ENCODE results near the gene OAS2.

OAS2 gene

DNA sequence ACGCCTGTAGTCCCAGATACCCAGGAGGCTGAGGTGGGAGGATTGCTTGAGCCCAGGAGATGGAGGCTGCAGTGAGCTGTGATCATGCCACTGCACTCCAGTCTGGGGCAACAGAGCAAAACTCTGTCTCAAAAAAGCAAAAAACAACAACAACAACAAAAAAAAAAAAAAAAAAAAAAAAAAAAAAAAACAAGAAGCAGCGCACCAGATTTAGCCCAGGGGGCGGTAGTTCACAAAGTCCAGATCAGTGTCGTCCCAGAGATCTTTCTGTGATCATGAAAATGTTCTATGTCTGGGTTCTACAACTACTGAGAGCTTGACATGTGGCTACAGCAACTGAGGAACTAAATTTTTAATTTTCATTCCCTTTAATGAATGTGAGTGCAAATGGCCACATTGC lies 27.4 kb downstream of the OAS2 start:
- no peaks in the 10 kb centered on the region for H3K36me3 ChIP-seq

DNA sequence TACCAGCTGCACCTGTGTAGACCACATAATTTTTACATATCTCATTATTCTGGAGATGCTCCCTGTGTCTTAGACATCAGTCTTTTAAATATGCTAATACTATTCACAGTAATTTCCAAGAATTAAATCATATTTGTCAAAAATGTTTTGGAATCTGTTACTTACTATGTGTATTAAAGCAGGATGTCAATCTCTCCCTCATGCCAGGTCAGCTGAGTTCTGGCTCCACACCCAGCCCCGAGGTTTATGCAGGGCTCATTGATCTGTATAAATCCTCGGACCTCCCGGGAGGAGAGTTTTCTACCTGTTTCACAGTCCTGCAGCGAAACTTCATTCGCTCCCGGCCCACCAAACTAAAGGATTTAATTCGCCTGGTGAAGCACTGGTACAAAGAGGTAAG lies 27.9 kb downstream of the OAS2 start:
- Histone ChIP-seq H3K4me3 (no peak overlapping the region), H3K27me3 (no peaks in the 10 kb centered on the region), H3K4me2 (no peak overlapping the region), H3K27ac (no peak overlapping the region), H3K9me3 (peaks cover 5% of the 10 kb centered on the region), H3K9ac (no peak overlapping the region), H3K36me3 (peaks cover 3% of the 10 kb centered on the region), H4K20me1 (no peaks in the 10 kb centered on the region), H3K4me1 (no peaks in the 10 kb centered on the region)
- no peak for TF ChIP-seq Cebpa-rat (IDR thresholded peaks at IDR 0.05)

More for the DNA sequence above, 27.4 kb downstream of the OAS2 start:
- Histone ChIP-seq H3K4me3 (no peak overlapping the region), H3K9ac (no peak overlapping the region), H3K27ac (no peak overlapping the region), H3K9me3 (peaks cover under 1% of the 10 kb centered on the region; the same call in 1 of the 2 replicates), H3K27me3 (no peaks in the 10 kb centered on the region), H3K4me1 (no peaks in the 10 kb centered on the region), H3K4me2 (no peak overlapping the region), H4K20me1 (no peaks in the 10 kb centered on the region)
- TF ChIP-seq Cebpa-rat (IDR thresholded peaks at IDR 0.05): no peak

DNA sequence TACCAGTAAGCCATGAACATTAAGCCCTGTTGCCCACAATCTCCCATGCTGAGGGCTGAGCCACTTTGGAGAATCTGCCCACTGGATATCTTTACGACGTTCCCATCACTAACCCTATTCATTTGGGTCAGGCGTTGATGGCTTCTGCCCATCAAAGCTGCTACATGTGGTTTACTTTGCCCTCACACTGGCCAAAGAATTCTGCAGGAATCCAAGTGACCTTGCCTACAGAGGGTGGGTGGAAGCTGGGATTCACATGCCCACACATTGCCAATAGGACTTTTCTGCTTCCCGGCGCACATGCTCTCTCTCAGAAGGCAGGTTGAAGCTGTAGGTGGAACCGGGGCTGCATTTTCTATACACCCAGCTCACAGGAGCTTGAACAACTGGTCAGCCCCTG lies 28.3 kb downstream of the OAS2 start:
- Histone ChIP-seq H3K4me1 (no peaks in the 10 kb centered on the region), H4K20me1 (no peaks in the 10 kb centered on the region), H3K27me3 (no peaks in the 10 kb centered on the region), H3K36me3 (peaks cover 6% of the 10 kb centered on the region), H3K4me3 (no peak overlapping the region), H3K4me2 (no peak overlapping the region), H3K9me3 (peaks cover 9% of the 10 kb centered on the region), H3K9ac (no peak overlapping the region), H3K27ac (no peak overlapping the region)
- TF ChIP-seq Cebpa-rat (IDR thresholded peaks at IDR 0.05): no peak

- H3K4me1 ChIP-seq: no peaks in the 10 kb centered on the region
- TF ChIP-seq Cebpa-rat (IDR thresholded peaks at IDR 0.05): no peak
- no peaks in the 10 kb centered on the region for H3K27me3 ChIP-seq
- no peak overlapping the region for H3K4me3 ChIP-seq
- H3K4me2 ChIP-seq: no peak overlapping the region
- no peak overlapping the region for H3K27ac ChIP-seq
- H3K9me3 ChIP-seq: peaks cover 11% of the 10 kb centered on the region
- no peaks in the 10 kb centered on the region for H4K20me1 ChIP-seq
- H3K36me3 ChIP-seq: peaks cover 6% of the 10 kb centered on the region
- no peak overlapping the region for H3K9ac ChIP-seq
Observed at GRCh38 chr12:113007166-113007565, 28.8 kb downstream of the OAS2 start.

DNA sequence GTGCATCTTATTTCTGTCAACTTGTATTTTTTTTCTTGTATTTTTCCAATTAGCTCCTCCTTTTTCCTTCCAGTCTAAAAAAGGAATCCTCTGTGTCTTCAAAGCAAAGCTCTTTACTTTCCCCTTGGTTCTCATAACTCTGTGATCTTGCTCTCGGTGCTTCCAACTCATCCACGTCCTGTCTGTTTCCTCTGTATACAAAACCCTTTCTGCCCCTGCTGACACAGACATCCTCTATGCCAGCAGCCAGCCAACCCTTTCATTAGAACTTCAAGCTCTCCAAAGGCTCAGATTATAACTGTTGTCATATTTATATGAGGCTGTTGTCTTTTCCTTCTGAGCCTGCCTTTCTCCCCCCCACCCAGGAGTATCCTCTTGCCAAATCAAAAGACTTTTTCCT lies 32.4 kb downstream of the OAS2 start:
- H4K20me1 ChIP-seq: no peaks in the 10 kb centered on the region
- no peak overlapping the region for H3K9ac ChIP-seq
- no peak overlapping the region for H3K4me2 ChIP-seq
- no peaks in the 10 kb centered on the region for H3K4me1 ChIP-seq
- H3K4me3 ChIP-seq: no peak overlapping the region
- H3K9me3 ChIP-seq: peaks cover 11% of the 10 kb centered on the region
- H3K36me3 ChIP-seq: peaks cover 6% of the 10 kb centered on the region
- no peak overlapping the region for H3K27ac ChIP-seq
- H3K27me3 ChIP-seq: no peaks in the 10 kb centered on the region
- TF ChIP-seq Cebpa-rat (IDR thresholded peaks at IDR 0.05): no peak

GRCh38 chr12:113014565-113014964 lies 36.2 kb downstream of the OAS2 start:
- H3K4me1 ChIP-seq: no peaks in the 10 kb centered on the region
- peaks cover 6% of the 10 kb centered on the region for H3K36me3 ChIP-seq
- no peak overlapping the region for H3K4me3 ChIP-seq
- H3K27me3 ChIP-seq: no peaks in the 10 kb centered on the region
- H4K20me1 ChIP-seq: no peaks in the 10 kb centered on the region
- TF ChIP-seq Cebpa-rat (IDR thresholded peaks at IDR 0.05): no peak
- H3K4me2 ChIP-seq: no peak overlapping the region
- H3K9ac ChIP-seq: no peak overlapping the region
- no peak overlapping the region for H3K27ac ChIP-seq
- H3K9me3 ChIP-seq: peaks cover 11% of the 10 kb centered on the region

GRCh38 chr12:113016796-113017195 lies 38.5 kb downstream of the OAS2 start:
- TF ChIP-seq Cebpa-rat (IDR thresholded peaks at IDR 0.05): no peak

DNA sequence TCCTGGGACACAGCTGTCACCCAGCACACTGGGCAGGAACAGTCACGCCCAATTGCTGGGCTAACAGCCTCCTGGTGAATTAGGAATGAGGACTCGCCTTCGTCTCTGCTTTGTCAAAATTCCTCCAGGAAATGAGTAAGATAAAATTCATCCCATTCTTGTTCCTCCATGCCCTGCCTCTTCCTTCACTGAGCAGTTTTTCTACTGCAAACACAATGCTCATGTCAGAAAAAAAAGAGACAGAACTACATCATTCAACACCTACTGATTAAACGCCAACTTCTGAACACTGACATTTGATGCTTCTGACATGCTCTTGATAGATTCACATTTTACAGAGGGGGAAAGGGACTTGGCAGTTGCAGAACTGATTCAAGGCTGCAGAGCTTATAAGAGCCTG lies 40.7 kb downstream of the OAS2 start:
- H3K4me1 ChIP-seq: no peaks in the 10 kb centered on the region
- no peak for TF ChIP-seq Cebpa-rat (IDR thresholded peaks at IDR 0.05)
- H3K9ac ChIP-seq: no peak overlapping the region
- no peak overlapping the region for H3K27ac ChIP-seq
- no peaks in the 10 kb centered on the region for H3K9me3 ChIP-seq
- no peaks in the 10 kb centered on the region for H4K20me1 ChIP-seq
- H3K4me2 ChIP-seq: no peak overlapping the region
- H3K27me3 ChIP-seq: no peaks in the 10 kb centered on the region
- no peak overlapping the region for H3K4me3 ChIP-seq
- no peaks in the 10 kb centered on the region for H3K36me3 ChIP-seq

More at GRCh38 chr12:113016796-113017195, 38.5 kb downstream of the OAS2 start:
- no peak overlapping the region for H3K9ac ChIP-seq
- H3K27me3 ChIP-seq: no peaks in the 10 kb centered on the region
- no peaks in the 10 kb centered on the region for H3K36me3 ChIP-seq
- no peaks in the 10 kb centered on the region for H4K20me1 ChIP-seq
- H3K4me2 ChIP-seq: no peak overlapping the region
- H3K9me3 ChIP-seq: peaks cover under 1% of the 10 kb centered on the region
- H3K4me1 ChIP-seq: no peaks in the 10 kb centered on the region
- no peak overlapping the region for H3K4me3 ChIP-seq
- H3K27ac ChIP-seq: no peak overlapping the region

GRCh38 chr12:113021500-113021899 lies 43.2 kb downstream of the OAS2 start:
- H3K27ac ChIP-seq: no peak overlapping the region
- H3K4me3 ChIP-seq: no peak overlapping the region
- H3K4me2 ChIP-seq: no peak overlapping the region
- H3K36me3 ChIP-seq: no peaks in the 10 kb centered on the region
- H3K27me3 ChIP-seq: no peaks in the 10 kb centered on the region
- H3K4me1 ChIP-seq: no peaks in the 10 kb centered on the region
- H4K20me1 ChIP-seq: no peaks in the 10 kb centered on the region
- H3K9ac ChIP-seq: no peak overlapping the region
- no peaks in the 10 kb centered on the region for H3K9me3 ChIP-seq
- TF ChIP-seq Cebpa-rat (IDR thresholded peaks at IDR 0.05): no peak

- no peaks in the 10 kb centered on the region for H4K20me1 ChIP-seq
- no peak overlapping the region for H3K9ac ChIP-seq
- H3K4me2 ChIP-seq: no peak overlapping the region
- H3K27ac ChIP-seq: no peak overlapping the region
- no peak for TF ChIP-seq Cebpa-rat (IDR thresholded peaks at IDR 0.05)
- H3K9me3 ChIP-seq: no peaks in the 10 kb centered on the region
- no peaks in the 10 kb centered on the region for H3K27me3 ChIP-seq
- no peaks in the 10 kb centered on the region for H3K36me3 ChIP-seq
- H3K4me1 ChIP-seq: no peaks in the 10 kb centered on the region
- H3K4me3 ChIP-seq: no peak overlapping the region
Observed at GRCh38 chr12:113022563-113023297, 44.4 kb downstream of the OAS2 start.
